GM23338 (cell line): ENCODE measurements around the gene RBM3. TPM values are rescaled to one million over a fixed set of nuclear protein-coding genes. Genes with fewer than 3 reads are reported as not detected.

Experiments used
- ATAC-seq: fragments of 200-7000 bp; cut with Tn5 transposase; 3 replicates; pipeline ENCODE4 v1.9.1; 2020
- DNase-seq: peaks from one replicate; pipeline ENCODE4 v3.0.0-alpha.2; 2015; ENCODE audit warnings: low spot score
- H2AFZ ChIP-seq: fragments of 200-600 bp; sonication (generic); 2 replicates; pipeline ENCODE4 v1.8.0; 2016; ENCODE audit warnings: antibody characterized with exemption, mild to moderate bottlenecking, moderate library complexity
- H3F3A ChIP-seq: fragments of 200-600 bp; sonication (generic); replicated peaks from 2 replicates; pipeline ENCODE4 v1.8.0; 2017; ENCODE audit warnings: antibody characterized with exemption, mixed run types, low read depth
- H3K27ac ChIP-seq: fragments of 200-600 bp; sonication (generic); 2 replicates; pipeline ENCODE4 v1.6.1; 2016; ENCODE audit warnings: low read depth
- H3K27me3 ChIP-seq: fragments of 200-600 bp; sonication (generic); 2 replicates; pipeline ENCODE4 v1.8.0; 2016; ENCODE audit warnings: mild to moderate bottlenecking, mixed run types, moderate library complexity; ENCODE audit not compliant: insufficient read depth
- H3K36me3 ChIP-seq: fragments of 200-600 bp; sonication (generic); 2 replicates; pipeline ENCODE4 v1.8.0; 2016; ENCODE audit warnings: mild to moderate bottlenecking; ENCODE audit not compliant: insufficient read depth
- H3K4me1 ChIP-seq: fragments of 200-600 bp; sonication (generic); 2 replicates; pipeline ENCODE4 v1.8.0; 2016; ENCODE audit warnings: mild to moderate bottlenecking, moderate library complexity; ENCODE audit not compliant: insufficient read depth
- H3K4me2 ChIP-seq: fragments of 200-600 bp; sonication (generic); 2 replicates; pipeline ENCODE4 v1.7.1; 2017; ENCODE audit warnings: mixed run types
- H3K4me3 ChIP-seq: fragments of 200-600 bp; sonication (generic); 2 replicates; pipeline ENCODE4 v1.6.1; 2016; ENCODE audit warnings: mixed run types
- H3K79me2 ChIP-seq: fragments of 200-600 bp; sonication (generic); replicated peaks from 2 replicates; pipeline ENCODE4 v1.8.0; 2017; ENCODE audit warnings: mild to moderate bottlenecking; ENCODE audit not compliant: insufficient read depth
- H3K9me2 ChIP-seq: fragments of 200-600 bp; sonication (generic); 2 replicates; pipeline ENCODE4 v1.8.0; 2017; ENCODE audit not compliant: insufficient read depth
- H4K20me1 ChIP-seq: fragments of 200-600 bp; sonication (generic); replicated peaks from 2 replicates; pipeline ENCODE4 v1.8.0; 2017; ENCODE audit warnings: mild to moderate bottlenecking; ENCODE audit not compliant: insufficient read depth
- H3K27ac Mint-ChIP-seq: 2 replicates; pipeline ENCODE4 v1.8.0; 2020; ENCODE audit warnings: inconsistent platforms, mild to moderate bottlenecking, moderate library complexity, mixed read lengths
- H3K27me3 Mint-ChIP-seq: 3 replicates; pipeline ENCODE4 v1.8.0; 2022; ENCODE audit warnings: low read depth, mild to moderate bottlenecking, moderate library complexity, mixed read lengths, inconsistent platforms; ENCODE audit not compliant: insufficient read depth, poor library complexity
- H3K36me3 Mint-ChIP-seq: 3 replicates; pipeline ENCODE4 v1.8.0; 2021; ENCODE audit warnings: low read depth, mild to moderate bottlenecking, inconsistent platforms, moderate library complexity, mixed read lengths
- H3K4me1 Mint-ChIP-seq: 3 replicates; pipeline ENCODE4 v1.8.0; 2020; ENCODE audit warnings: mild to moderate bottlenecking, inconsistent platforms, mixed read lengths
- H3K4me3 Mint-ChIP-seq: 3 replicates; pipeline ENCODE4 v1.8.0; 2021; ENCODE audit warnings: moderate library complexity, mild to moderate bottlenecking, inconsistent platforms, mixed read lengths
- H3K9me3 Mint-ChIP-seq: 3 replicates; pipeline ENCODE4 v1.8.0; 2020; ENCODE audit warnings: moderate library complexity, mild to moderate bottlenecking, inconsistent platforms, mixed read lengths
- CREB1 ChIP-seq: fragments of 250-450 bp; sonication (Bioruptor Pico); IDR thresholded peaks from 2 replicates; pipeline ENCODE4 v1.5.0; 2020; ENCODE audit warnings: low read depth, mild to moderate bottlenecking, moderate library complexity
- ETS1 ChIP-seq: IDR thresholded peaks from 2 replicates; pipeline ENCODE4 v1.6.1; 2016; ENCODE audit warnings: antibody characterized with exemption
- ZNF114 ChIP-seq: fragments of 250-450 bp; sonication (Bioruptor Pico); IDR thresholded peaks from 2 replicates; pipeline ENCODE4 v1.5.0; 2020; ENCODE audit warnings: mild to moderate bottlenecking, moderate library complexity
- ZNF331 ChIP-seq: fragments of 250-450 bp; sonication (Bioruptor Pico); IDR thresholded peaks from 2 replicates; pipeline ENCODE4 v1.5.0; 2020; ENCODE audit warnings: low read depth, mild to moderate bottlenecking, moderate library complexity
- ZNF462 ChIP-seq: fragments of 250-450 bp; sonication (Bioruptor Pico); IDR thresholded peaks from 2 replicates; pipeline ENCODE4 v1.5.0; 2020; ENCODE audit warnings: mild to moderate bottlenecking, moderate library complexity
- polyA plus RNA-seq: library from polyadenylated mRNA; unstranded; fragments of >200 nt; fragmentation: Nextera tagmentation; extraction: Ambion mirVana; gene quantifications from 2 replicates; pipeline ENCODE4 v1.2.1, GENCODE V29; 2016
- total RNA-seq: library from RNA; depleted of rRNA; stranded (reverse); fragments of >200 nt; shearing (Covaris generic); gene quantifications from 2 replicates; pipeline ENCODE4 v1.2.3, GENCODE V29; 2014

The RBM3 gene
- total and polyA plus RNA-seq, 2 experiments from 2014 or later: 77.5 to 103 TPM

- H3K9me3 Mint-ChIP-seq: no peaks in the 10 kb centered on the region
- H3K79me2 ChIP-seq: no peaks in the 10 kb centered on the region
- no peaks in the 10 kb centered on the region for H3K4me1 ChIP-seq
- TF ChIP-seq ZNF114 (CRISPR knock-in tag) (no peak), CREB1 (CRISPR knock-in tag) (no peak), ZNF331 (CRISPR knock-in tag) (no peak), ETS1 (no peak), ZNF462 (no peak)
- H3K4me3 ChIP-seq: no peak overlapping the region
- H3K4me3 Mint-ChIP-seq: no peak overlapping the region; the same call in 2 of the 3 replicates
- no peak overlapping the region for H3K4me2 ChIP-seq
- H3K36me3 Mint-ChIP-seq: peaks cover 10% of the 10 kb centered on the region
- no peak overlapping the region for H2AFZ ChIP-seq
- H3K27me3 Mint-ChIP-seq: no peaks in the 10 kb centered on the region
- ATAC-seq: no peak
- no peak for DNase-seq
- no peaks in the 10 kb centered on the region for H3F3A ChIP-seq
- no peak overlapping the region for H3K27ac ChIP-seq
- peaks cover 3% of the 10 kb centered on the region; the same call in 1 of the 3 replicates for H3K4me1 Mint-ChIP-seq
- H3K36me3 ChIP-seq: no peaks in the 10 kb centered on the region; the same call in 1 of the 2 replicates
- no peaks in the 10 kb centered on the region for H4K20me1 ChIP-seq
- H3K9me2 ChIP-seq: no peaks in the 10 kb centered on the region
- H3K27ac Mint-ChIP-seq: no peak overlapping the region; the same call in 1 of the 2 replicates
- no peaks in the 10 kb centered on the region for H3K27me3 ChIP-seq
Measured at GRCh38 chrX:48533165-48533564, 41.1 kb upstream of the RBM3 start.
